Muscle of leg (tissue), 11 donors: Measurements from ENCODE around the gene ELMO1. TPM values are rescaled to one million over a fixed set of nuclear protein-coding genes. Genes with fewer than 3 reads are reported as not detected.

Source experiments
- DNase-seq: peaks from one replicate; pipeline ENCODE4 v3.0.0; 2013
- H3K27ac ChIP-seq: one replicate; pipeline ENCODE4 v1.5.1; 2013; ENCODE audit warnings: mild to moderate bottlenecking, low read length, control low read depth
- H3K27me3 ChIP-seq: one replicate; pipeline ENCODE4 v1.6.1; 2013; ENCODE audit warnings: low read length; ENCODE audit not compliant: control insufficient read depth, insufficient read depth
- H3K36me3 ChIP-seq: one replicate; pipeline ENCODE4 v1.6.1; 2013; ENCODE audit warnings: low read length; ENCODE audit not compliant: control insufficient read depth, insufficient read depth
- H3K4me1 ChIP-seq: one replicate; pipeline ENCODE4 v1.6.1; 2013; ENCODE audit warnings: low read length; ENCODE audit not compliant: control insufficient read depth, insufficient read depth
- H3K4me3 ChIP-seq: one replicate; pipeline ENCODE4 v1.5.1; 2013; ENCODE audit warnings: low read length, control low read depth
- H3K9me3 ChIP-seq: replicated peaks from 2 replicates; pipeline ENCODE4 v1.6.1; 2013; ENCODE audit warnings: low read depth, low read length; ENCODE audit not compliant: control insufficient read depth
- WGBS: methylation state at CpG from one replicate; pipeline ENCODE4 v1.1.5; 2013; ENCODE audit warnings: missing lambda C conversion rate; ENCODE audit not compliant: insufficient coverage; 5-methylcytosine and 5-hydroxymethylcytosine counted together
- polyA plus RNA-seq, 8 donors: library from polyadenylated mRNA; unstranded; fragments of 120-200 nt; gene quantifications; one replicate each; pipeline versions ENCODE4 v1.2.1 to v1.2.3, GENCODE V29; 2013; ENCODE audit warnings: inconsistent platforms in 1 of 8, low replicate concordance in 1 of 8; ENCODE audit not compliant: insufficient read length in 8 of 8, insufficient read depth in 1 of 8
- total RNA-seq: library from RNA; stranded (reverse); fragments of 120-200 nt; gene quantifications from one replicate; pipeline ENCODE4 v1.2.4, GENCODE V29; 2013

The ELMO1 gene
- total and polyA plus RNA-seq, 9 donors: 20.3 to 40.7 (median 25.0) TPM

- Histone ChIP-seq H3K9me3 (no peaks in the 10 kb centered on the region), H3K27ac (no peak overlapping the region), H3K36me3 (no peaks in the 10 kb centered on the region), H3K27me3 (no peaks in the 10 kb centered on the region), H3K4me3 (no peak overlapping the region), H3K4me1 (peaks cover 4% of the 10 kb centered on the region)
- WGBS: no CpG with 5 or more reads among the region's 3 CpGs
- DNase-seq: peak; percentile 65
Measured at GRCh38 chr7:37363536-37364491, 84.8 kb downstream of the ELMO1 start.

- Histone ChIP-seq H3K4me1 (peaks cover 4% of the 10 kb centered on the region), H3K4me3 (no peak overlapping the region), H3K9me3 (no peaks in the 10 kb centered on the region), H3K36me3 (no peaks in the 10 kb centered on the region), H3K27ac (no peak overlapping the region), H3K27me3 (no peaks in the 10 kb centered on the region)
- DNase-seq: no peak
- WGBS: 84% methylated on average over 2 of the region's 2 CpGs
Measured at GRCh38 chr7:37362802-37363201, 85.9 kb downstream of the ELMO1 start.

- no CpG with 5 or more reads among the region's 2 CpGs for WGBS
- Histone ChIP-seq H3K36me3 (no peaks in the 10 kb centered on the region), H3K9me3 (no peaks in the 10 kb centered on the region), H3K27ac (no peak overlapping the region), H3K27me3 (no peaks in the 10 kb centered on the region), H3K4me3 (no peak overlapping the region), H3K4me1 (peaks cover 4% of the 10 kb centered on the region)
- DNase-seq: no peak
Measured at GRCh38 chr7:37360484-37360883, 88.2 kb downstream of the ELMO1 start.

GRCh38 chr7:37359662-37360444 lies 88.8 kb downstream of the ELMO1 start:
- peaks cover 8% of the 10 kb centered on the region for H3K4me1 ChIP-seq
- DNase-seq: peak; percentile 75
- H3K36me3 ChIP-seq: no peaks in the 10 kb centered on the region
- no peaks in the 10 kb centered on the region for H3K9me3 ChIP-seq
- H3K4me3 ChIP-seq: no peak overlapping the region
- H3K27me3 ChIP-seq: no peaks in the 10 kb centered on the region
- peak overlapping the region; percentile 43 for H3K27ac ChIP-seq
- 44% methylated on average over 3 of the region's 11 CpGs for WGBS

- Histone ChIP-seq H3K27ac (no peak overlapping the region), H3K4me1 (peaks cover 14% of the 10 kb centered on the region), H3K36me3 (no peaks in the 10 kb centered on the region), H3K27me3 (no peaks in the 10 kb centered on the region), H3K4me3 (no peak overlapping the region), H3K9me3 (no peaks in the 10 kb centered on the region)
- no CpG with 5 or more reads among the region's 2 CpGs for WGBS
- DNase-seq: no peak
Measured at GRCh38 chr7:37359180-37359579, 89.5 kb downstream of the ELMO1 start.

- 67% methylated on average over 1 of the region's 1 CpG for WGBS
- DNase-seq: no peak
- Histone ChIP-seq H3K27me3 (no peaks in the 10 kb centered on the region), H3K4me3 (no peak overlapping the region), H3K36me3 (no peaks in the 10 kb centered on the region), H3K4me1 (peaks cover 24% of the 10 kb centered on the region), H3K27ac (no peak overlapping the region), H3K9me3 (no peaks in the 10 kb centered on the region)
Measured at GRCh38 chr7:37357637-37357996, 91.0 kb downstream of the ELMO1 start.

GRCh38 chr7:37356911-37357636 lies 91.6 kb downstream of the ELMO1 start:
- Histone ChIP-seq H3K4me3 (no peak overlapping the region), H3K9me3 (no peaks in the 10 kb centered on the region), H3K27me3 (no peaks in the 10 kb centered on the region), H3K36me3 (no peaks in the 10 kb centered on the region), H3K4me1 (peaks cover 24% of the 10 kb centered on the region), H3K27ac (no peak overlapping the region)
- no peak for DNase-seq
- 80% methylated on average over 1 of the region's 3 CpGs for WGBS

- H3K4me3 ChIP-seq: no peak overlapping the region
- no peaks in the 10 kb centered on the region for H3K9me3 ChIP-seq
- no peaks in the 10 kb centered on the region for H3K36me3 ChIP-seq
- H3K4me1 ChIP-seq: peaks cover 34% of the 10 kb centered on the region
- peak; percentile 96 for DNase-seq
- WGBS: 0% methylated on average over 6 of the region's 11 CpGs
- H3K27me3 ChIP-seq: no peaks in the 10 kb centered on the region
- H3K27ac ChIP-seq: peak overlapping the region; percentile 90
Measured at GRCh38 chr7:37354656-37355131, 94.0 kb downstream of the ELMO1 start.

GRCh38 chr7:37353949-37354655 lies 94.6 kb downstream of the ELMO1 start:
- WGBS: 50% methylated on average over 3 of the region's 5 CpGs
- Histone ChIP-seq H3K27me3 (no peaks in the 10 kb centered on the region), H3K4me3 (no peak overlapping the region), H3K9me3 (no peaks in the 10 kb centered on the region), H3K4me1 (peaks cover 33% of the 10 kb centered on the region), H3K27ac (peak overlapping the region; percentile 90), H3K36me3 (no peaks in the 10 kb centered on the region)
- DNase-seq: no peak
